GM12878 (cell line): ENCODE data around the gene HOXD13. TPM values are rescaled to one million over a fixed set of nuclear protein-coding genes. Genes with fewer than 3 reads are reported as not detected.

Experiments used
- ATAC-seq: fragments of 200-7000 bp; cut with Tn5 transposase; 3 replicates; pipeline ENCODE4 v1.9.1; 2020; ENCODE audit warnings: mild to moderate bottlenecking, moderate library complexity
- BruUV-seq: library from RNA; stranded (reverse); fragments of 400-500 nt; replicated peaks from 2 replicates; lab custom pipeline; 2021; lab: Mats Ljungman, UMichigan
- CTCF ChIA-PET: fragments of 300-600 bp; sonication (Branson Sonifier 250); formaldehyde crosslinking; extraction: SDS; loops from one replicate; lab custom pipeline; 2021; ENCODE audit warnings: inconsistent platforms; lab: Yijun Ruan, JAX
- POLR2A ChIA-PET: fragments of 350-600 bp; formaldehyde crosslinking; extraction: SDS; loops from one replicate; lab custom pipeline; 2021; ENCODE audit warnings: inconsistent platforms; lab: Charles Lee
- RAD21 ChIA-PET: fragments of 300-600 bp; sonication (Branson Sonifier 250); formaldehyde crosslinking; loops from one replicate; lab custom pipeline; 2023; ENCODE audit warnings: antibody characterized with exemption; ENCODE audit not compliant: unreplicated experiment; lab: Charles Lee
- SMC1A ChIA-PET: fragments of 300-600 bp; sonication (Branson Sonifier 250); formaldehyde crosslinking; loops from one replicate; lab custom pipeline; 2023; ENCODE audit not compliant: unreplicated experiment, uncharacterized antibody; lab: Charles Lee
- DNase-seq: peaks from one replicate; pipeline ENCODE4 v3.0.0-alpha.2; 2011; ENCODE audit warnings: low read depth, low spot score
- FAIRE-seq: peaks from 3 replicates; lab custom pipeline; 2011; peaks lifted over from hg19 to GRCh38; lab: Jason Lieb, UNC
- H2AFZ ChIP-seq: 2 replicates; pipeline ENCODE4 v1.6.0; 2011; ENCODE audit warnings: low read depth, low read length, control low read depth; ENCODE audit not compliant: control insufficient read depth
- H3K27ac ChIP-seq: 2 replicates; pipeline ENCODE4 v1.5.1; 2011; ENCODE audit warnings: control low read depth; ENCODE audit not compliant: control insufficient read depth, insufficient read depth
- H3K27me3 ChIP-seq, 2 experiments: replicated peaks in 1 of 2; 2 replicates each; pipeline versions ENCODE4 v1.6.0 to v1.6.1; 2011; ENCODE audit warnings: low read length in 1 of 2; ENCODE audit not compliant: control insufficient read depth in 2 of 2, insufficient read depth in 2 of 2
- H3K36me3 ChIP-seq, 2 experiments: 2 replicates each; pipeline ENCODE4 v1.5.1; 2011; ENCODE audit warnings: low read length in 1 of 2; ENCODE audit not compliant: control insufficient read depth in 2 of 2, insufficient read depth in 2 of 2
- H3K4me1 ChIP-seq: 2 replicates; pipeline ENCODE4 v1.6.1; 2011; ENCODE audit warnings: mild to moderate bottlenecking, low read length, moderate library complexity, mixed read lengths; ENCODE audit not compliant: control insufficient read depth, insufficient read depth
- H3K4me2 ChIP-seq: 2 replicates; pipeline ENCODE4 v1.6.0; 2011; ENCODE audit warnings: control low read depth; ENCODE audit not compliant: control insufficient read depth, insufficient read depth
- H3K4me3 ChIP-seq: fragments of 200-600 bp; sonication (generic); 2 replicates; pipeline ENCODE4 v1.5.1; 2016
- H3K79me2 ChIP-seq: 2 replicates; pipeline ENCODE4 v1.6.0; 2011; ENCODE audit warnings: low read length; ENCODE audit not compliant: control insufficient read depth, insufficient read depth
- H3K9ac ChIP-seq: 2 replicates; pipeline ENCODE4 v1.8.0; 2011; ENCODE audit warnings: low read length, control low read depth, mixed read lengths; ENCODE audit not compliant: control insufficient read depth, insufficient read depth
- H3K9me3 ChIP-seq: replicated peaks from 3 replicates; pipeline ENCODE4 v1.5.1; 2011; ENCODE audit warnings: mild to moderate bottlenecking, low read length; ENCODE audit not compliant: control insufficient read depth, insufficient read depth
- H4K20me1 ChIP-seq: 2 replicates; pipeline ENCODE4 v1.6.0; 2011; ENCODE audit not compliant: control insufficient read depth, insufficient read depth
- ATF7 ChIP-seq: fragments of 450-650 bp; IDR thresholded peaks from 2 replicates; pipeline ENCODE4 v1.6.1; 2016; ENCODE audit warnings: low read depth, mild to moderate bottlenecking
- ELK1 ChIP-seq: IDR thresholded peaks from 2 replicates; pipeline ENCODE4 v1.6.1; 2012; ENCODE audit warnings: low read depth, low read length, improper control_type of control experiment
- EP300 ChIP-seq, 2 experiments: fragments of 150-350 bp in 1 of 2; IDR thresholded peaks; 2 replicates each; pipeline ENCODE4 v1.6.1; 2011 to 2012; ENCODE audit warnings: low read depth in 2 of 2, low read length in 2 of 2, borderline replicate concordance in 1 of 2, improper control_type of control experiment in 1 of 2, inconsistent platforms in 1 of 2; ENCODE audit not compliant: control insufficient read depth in 1 of 2
- ETV6 ChIP-seq, 2 experiments: fragments of 450-650 bp in 1 of 2; IDR thresholded peaks in 1 of 2; conservative IDR thresholded peaks in 1 of 2; 2 replicates each; pipeline ENCODE4 v1.6.1; 2014; ENCODE audit warnings: antibody characterized with exemption in 1 of 2, borderline replicate concordance in 1 of 2, low read depth in 1 of 2, mild to moderate bottlenecking in 1 of 2, moderate library complexity in 1 of 2
- HDGF ChIP-seq: fragments of 450-650 bp; IDR thresholded peaks from 2 replicates; pipeline ENCODE4 v1.6.1; 2016; ENCODE audit warnings: antibody characterized with exemption
- MTA3 ChIP-seq: IDR thresholded peaks from 2 replicates; pipeline ENCODE4 v1.6.1; 2012; ENCODE audit warnings: low read length, inconsistent platforms, borderline replicate concordance
- MYB ChIP-seq: fragments of 150-350 bp; IDR thresholded peaks from 2 replicates; pipeline ENCODE4 v1.6.1; 2014; ENCODE audit warnings: mild to moderate bottlenecking, low read depth, low read length, borderline replicate concordance
- NFXL1 ChIP-seq: fragments of 450-650 bp; IDR thresholded peaks from 2 replicates; pipeline ENCODE4 v1.6.1; 2017; ENCODE audit warnings: antibody characterized with exemption, mild to moderate bottlenecking, borderline replicate concordance
- PRDM15 ChIP-seq: fragments of 450-650 bp; formaldehyde crosslinking; IDR thresholded peaks from 2 replicates; pipeline ENCODE4 v1.4.0; 2020; ENCODE audit warnings: mild to moderate bottlenecking, moderate library complexity
- RBBP5 ChIP-seq: fragments of 200-600 bp; sonication (generic); conservative IDR thresholded peaks from 2 replicates; pipeline ENCODE4 v1.6.1; 2016
- SIX5 ChIP-seq: IDR thresholded peaks from 2 replicates; pipeline ENCODE4 v1.6.1; 2011; ENCODE audit warnings: mild to moderate bottlenecking, low read depth, low read length, moderate library complexity; ENCODE audit not compliant: severe bottlenecking
- SP1 ChIP-seq: IDR thresholded peaks from one replicate; pipeline ENCODE4 v1.6.1; 2011; ENCODE audit warnings: low read depth, low read length
- SREBF2 ChIP-seq: IDR thresholded peaks from 2 replicates; pipeline ENCODE4 v1.6.1; 2012; ENCODE audit warnings: mild to moderate bottlenecking, low read length
- ZBED1 ChIP-seq: IDR thresholded peaks from 2 replicates; pipeline ENCODE4 v1.6.1; 2016; ENCODE audit warnings: borderline replicate concordance
- ZBTB33 ChIP-seq: fragments of 450-650 bp; IDR thresholded peaks from 2 replicates; pipeline ENCODE4 v1.6.1; 2017; ENCODE audit warnings: mild to moderate bottlenecking
- ZNF622 ChIP-seq: fragments of 450-650 bp; IDR thresholded peaks from 2 replicates; pipeline ENCODE4 v1.6.1; 2017; ENCODE audit warnings: mild to moderate bottlenecking, inconsistent platforms
- WGBS: methylation state at CpG from one replicate; pipeline ENCODE4 v1.1.6; 2016; ENCODE audit warnings: low lambda C conversion rate; ENCODE audit not compliant: insufficient replicate concordance, insufficient coverage; ENCODE audit errors: missing lambda C conversion rate; 5-methylcytosine and 5-hydroxymethylcytosine counted together
- in situ Hi-C: fragments of 300-500 bp; cut with MboI; formaldehyde crosslinking; loops from 9 replicates; pipeline ENCODE4 v1.14.3; 2018; ENCODE audit warnings: mixed read lengths
- intact Hi-C: fragments of 100-400 bp; cut with micrococcal nuclease; formaldehyde crosslinking; loops from one replicate; pipeline ENCODE4 v1.14.2; 2022; ENCODE audit not compliant: unreplicated experiment
- polyA plus RNA-seq, 11 experiments: library from polyadenylated mRNA; depleted of rRNA in 4 of 11; unstranded in 6 of 11; stranded (reverse) in 5 of 11; fragments of >200 nt; fragmentation: Nextera tagmentation in 4 of 11; fragmentation: Illumina TruSeq in 1 of 11; extraction: Ambion mirVana in 4 of 11; extraction: Trizol in 1 of 11; gene quantifications; 1 replicate in 1 of 11; 2 replicates in 10 of 11; pipeline versions ENCODE4 v1.2.1 to v1.2.3, GENCODE V29; 2011 to 2016; ENCODE audit warnings: inconsistent platforms in 2 of 11, missing spikeins in 2 of 11, low read depth in 1 of 11
- total RNA-seq, 4 experiments: library from RNA; depleted of rRNA in 3 of 4; stranded (reverse); fragments of >200 nt in 3 of 4; fragmentation: Illumina TruSeq in 1 of 4; extraction: Trizol in 1 of 4; gene quantifications; 2 replicates each; pipeline versions ENCODE4 v1.2.1 to v1.2.3, GENCODE V29; 2013 to 2021

The HOXD13 gene
- total and polyA plus RNA-seq, 10 of the 15 experiments (the other 5 are each of a cell fraction or from before 2014, with no cell fraction given) = not detected

- POLR2A ChIA-PET = no interaction called here
- in situ Hi-C loops = no loop called here
- no peak for TF ChIP-seq ZBED1
- no peak for TF ChIP-seq ZNF622
- no peak for TF ChIP-seq PRDM15 (CRISPR knock-in tag)
- no peak for TF ChIP-seq SIX5
- TF ChIP-seq EP300 (IDR thresholded peaks at IDR 0.05; ENCODE audit: borderline replicate concordance in 1 of 2, control insufficient read depth in 1 of 2, low read depth in 2 of 2, low read length in 2 of 2) = no peak
- no peak for TF ChIP-seq RBBP5
- no peak for TF ChIP-seq ETV6 (conservative IDR thresholded peaks at IDR 0.05 in 1 of 2, IDR thresholded peaks at IDR 0.05 in 1 of 2; ENCODE audit: borderline replicate concordance in 1 of 2, low read depth in 1 of 2)
- TF ChIP-seq MTA3 = no peak
- TF ChIP-seq NFXL1 = no peak
- TF ChIP-seq ELK1 = no peak
- TF ChIP-seq ZBTB33 = no peak
- TF ChIP-seq MYB = no peak
- no peak for TF ChIP-seq SP1
- no peak for TF ChIP-seq SREBF2
- no peak for TF ChIP-seq HDGF
- TF ChIP-seq ATF7 = no peak
Observed at GRCh38 chr2:176090862-176091261, 1.7 kb upstream of the HOXD13 start.

More at GRCh38 chr2:176090862-176091261, 1.7 kb upstream of the HOXD13 start:
- H3K4me3 ChIP-seq = no peak overlapping the region
- BruUV-seq = no TSS peak
- ATAC-seq = no peak
- intact Hi-C loops = no loop called here
- 3% methylated on average over 5 of the region's 5 CpGs for whole genome bisulfite sequencing
- RAD21 ChIA-PET = no interaction called here
- H3K9me3 ChIP-seq = no peaks in the 10 kb centered on the region
- H3K79me2 ChIP-seq = no peaks in the 10 kb centered on the region
- SMC1A ChIA-PET = no interaction called here
- CTCF ChIA-PET = no interaction called here
- no peak overlapping the region for H2AFZ ChIP-seq
- H3K9ac ChIP-seq = no peak overlapping the region
- H3K27ac ChIP-seq = no peak overlapping the region
- H3K27me3 ChIP-seq = peaks cover 11 to 30% of the 10 kb centered on the region in 2 experiments
- DNase-seq = no peak
- H3K36me3 ChIP-seq = no peaks in the 10 kb centered on the region
- H3K4me2 ChIP-seq = no peak overlapping the region
- FAIRE-seq = no peak
- no peaks in the 10 kb centered on the region for H4K20me1 ChIP-seq
- H3K4me1 ChIP-seq = no peaks in the 10 kb centered on the region
